ENCODE measurements around the gene ERAS.

ERAS gene

DNA sequence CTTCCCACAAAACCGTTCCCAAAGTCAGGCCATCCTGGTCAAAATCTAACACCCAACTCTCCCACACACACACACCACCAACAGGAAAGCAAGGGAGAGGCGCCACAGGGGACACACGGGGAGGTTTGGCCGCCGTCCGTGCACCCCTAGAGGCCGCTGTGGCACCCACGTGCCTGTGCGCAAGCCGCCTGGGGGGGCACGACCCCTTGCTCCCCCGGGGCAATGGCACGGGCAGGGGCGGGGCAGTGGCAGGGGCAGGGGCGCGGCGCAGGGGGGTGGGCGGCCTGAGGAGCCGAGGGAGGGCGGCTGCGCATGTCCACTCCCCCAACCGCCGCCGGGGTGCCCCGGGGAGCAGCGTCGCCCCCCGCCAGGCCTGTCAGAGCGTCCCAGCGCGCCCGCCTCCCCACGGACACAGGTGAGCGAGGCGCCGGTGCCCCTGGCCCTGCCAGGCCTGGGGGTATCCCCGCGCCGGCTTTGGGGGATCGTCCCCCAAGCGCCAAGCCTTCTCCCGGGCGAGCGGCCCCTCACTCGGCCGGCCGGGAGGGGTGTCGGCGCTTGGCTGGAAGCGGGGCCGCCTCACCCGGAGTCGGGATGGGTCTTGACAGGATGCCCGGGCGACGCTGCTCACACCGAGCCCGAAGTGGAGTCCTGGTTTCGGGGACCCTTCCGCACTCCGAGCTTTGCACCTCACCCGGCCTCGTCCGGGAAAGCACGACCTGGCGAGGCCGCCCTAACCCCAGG is at the start of gene ERAS:
Gene ERAS, plus strand, starts transcription at position 379 of the 741 bp plus-strand sequence. CDS start 2,611 bp downstream, outside the sequence.
- no peak for DNase-seq (ENCODE audit: insufficient read length, low spot score)
- FAIRE-seq: no peak

GRCh38 chrX:48776818-48777439 is 49.4 kb upstream of the ERAS start:
- FAIRE-seq (no peak), DNase-seq (ENCODE audit: insufficient read length, low spot score) (no peak)

GRCh38 chrX:48779399-48779798 is 46.9 kb upstream of the ERAS start:
- no peak for FAIRE-seq
- DNase-seq (ENCODE audit: insufficient read length, low spot score): no peak

DNA sequence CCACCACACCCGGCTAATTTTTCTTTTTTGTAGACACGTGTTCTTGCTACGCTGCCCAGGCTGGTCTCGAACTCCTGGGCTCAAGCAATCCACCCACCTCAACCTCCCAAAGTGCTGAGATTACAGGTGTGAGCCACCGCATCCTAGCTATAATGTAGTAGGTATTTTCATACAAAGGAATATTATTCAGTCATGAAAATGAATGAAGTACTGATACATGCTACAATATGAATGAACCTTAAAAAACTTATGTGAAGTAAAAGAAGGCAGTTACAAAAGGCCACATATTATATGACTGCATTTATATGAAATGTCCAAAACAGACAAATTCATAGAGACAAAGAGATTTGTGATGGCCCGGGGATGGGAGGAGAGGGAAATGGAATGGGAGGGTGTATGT is 44.6 kb upstream of the ERAS start:
- FAIRE-seq (no peak), DNase-seq (ENCODE audit: insufficient read length, low spot score) (no peak)

DNA sequence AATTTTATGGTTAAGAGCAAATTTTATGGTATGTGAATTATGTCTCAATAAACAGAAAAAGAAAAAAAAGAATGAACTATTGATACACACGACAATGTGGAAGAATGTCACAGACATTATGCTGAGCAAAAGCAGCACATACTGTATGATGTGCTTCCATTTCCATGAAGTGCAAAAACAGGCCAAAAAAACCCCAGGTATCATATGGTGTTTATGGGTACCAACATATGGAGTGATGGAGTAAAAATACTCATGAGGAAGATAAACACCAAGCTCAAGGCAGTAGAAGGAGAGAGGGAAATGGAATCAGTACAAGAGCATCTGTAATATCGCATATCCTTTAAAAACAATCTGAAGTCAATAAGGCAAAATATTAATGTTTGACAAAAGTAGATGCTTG is 44.1 kb upstream of the ERAS start:
- no peak for FAIRE-seq

GRCh38 chrX:48782795-48783194 is 43.5 kb upstream of the ERAS start:
- FAIRE-seq: no peak
- DNase-seq (ENCODE audit: insufficient read length, low spot score): no peak

More for the DNA sequence above, 44.1 kb upstream of the ERAS start:
- DNase-seq (ENCODE audit: insufficient read length, low spot score): no peak

DNA sequence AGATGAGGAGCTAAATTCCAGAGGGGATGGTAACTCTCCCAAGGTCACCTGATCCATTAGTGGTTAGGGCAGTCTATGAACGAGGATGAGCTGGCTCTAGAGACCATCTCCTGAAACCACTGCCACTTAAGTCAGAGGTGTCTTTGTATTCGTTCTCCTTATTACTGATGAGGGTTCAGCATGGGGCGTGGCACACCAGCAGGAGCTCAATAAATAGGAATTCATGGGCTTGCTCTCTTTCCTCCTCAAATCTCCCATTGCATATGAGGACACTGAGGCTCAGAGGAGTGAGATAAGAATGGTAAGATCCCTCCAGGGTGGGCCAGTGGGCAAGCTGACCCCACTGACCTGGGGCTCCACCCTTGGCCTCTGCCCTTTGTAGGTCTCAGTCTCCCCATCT is 41.6 kb upstream of the ERAS start:
- no peak for FAIRE-seq
- no peak for DNase-seq (ENCODE audit: insufficient read length, low spot score)

DNA sequence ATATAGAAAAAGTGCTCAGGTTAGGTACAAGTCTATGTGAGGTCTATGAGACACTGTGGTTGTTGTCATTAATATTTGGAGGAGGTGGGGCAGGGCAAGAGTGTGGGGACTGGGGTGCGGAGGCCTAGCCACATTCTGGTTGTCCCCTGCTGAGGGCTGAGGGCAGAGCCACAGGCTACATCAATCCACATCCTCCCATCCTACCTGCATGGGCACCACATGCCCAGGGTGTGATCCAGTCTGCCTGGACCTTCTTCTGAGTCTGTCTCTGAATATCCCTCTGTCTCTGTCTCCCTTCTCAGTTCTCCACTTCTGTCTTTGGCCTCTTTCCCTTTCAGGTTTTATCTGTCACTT is 41.1 kb upstream of the ERAS start:
- DNase-seq (ENCODE audit: insufficient read length, low spot score): no peak
- FAIRE-seq: no peak

DNA sequence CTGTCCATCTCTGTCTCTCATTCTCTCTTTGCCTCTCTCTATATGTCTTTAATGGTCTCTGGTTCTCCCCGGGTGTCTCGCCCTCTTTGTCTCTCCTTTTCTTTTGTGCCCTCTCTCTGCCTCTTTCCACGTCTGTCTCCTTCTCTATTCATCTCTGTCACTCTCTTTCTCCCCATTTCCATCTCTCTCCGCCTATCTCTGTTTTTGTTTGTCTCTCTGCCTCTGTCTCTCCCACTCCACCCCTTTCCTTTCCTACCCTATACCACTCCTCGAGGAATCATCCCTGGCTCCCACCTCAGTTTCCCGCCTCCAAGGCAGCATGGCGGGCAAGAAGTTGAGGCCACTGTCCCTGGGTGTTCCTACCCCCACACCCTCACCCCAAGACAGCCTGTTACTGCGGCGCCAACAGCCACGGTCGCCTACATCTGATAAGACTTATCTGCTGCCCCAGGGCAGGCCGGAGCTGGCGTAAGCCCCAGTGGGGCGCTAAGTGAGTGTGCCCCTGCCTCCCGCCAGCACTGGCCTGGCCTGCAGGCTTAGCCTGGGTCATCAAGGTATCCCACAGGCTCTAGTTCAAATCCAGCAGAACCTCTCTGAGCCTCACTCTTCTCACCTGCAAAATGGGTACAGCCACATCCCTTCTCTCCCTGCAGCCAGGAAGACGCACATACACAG is 40.6 kb upstream of the ERAS start:
- DNase-seq (ENCODE audit: insufficient read length, low spot score) (no peak), FAIRE-seq (no peak)

DNA sequence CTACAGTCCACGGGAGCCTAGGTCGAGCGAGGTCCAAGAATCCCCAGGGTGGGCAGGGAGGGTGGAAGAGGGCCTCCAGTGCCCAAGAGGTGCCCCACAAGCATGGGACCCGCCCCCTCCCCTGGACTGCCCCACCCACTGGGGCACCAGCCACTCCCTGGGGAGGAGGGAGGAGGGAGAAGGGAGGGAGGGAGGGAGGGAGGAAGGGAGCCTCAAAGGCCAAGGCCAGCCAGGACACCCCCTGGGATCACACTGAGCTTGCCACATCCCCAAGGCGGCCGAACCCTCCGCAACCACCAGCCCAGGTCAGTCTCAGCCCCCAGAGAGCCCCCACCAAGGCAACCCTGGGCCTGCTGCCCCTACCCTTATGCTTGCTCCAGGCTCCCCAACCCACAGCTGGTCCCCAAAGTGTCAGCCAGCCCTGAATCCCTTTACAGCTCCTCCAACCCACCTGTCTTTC is 39.9 kb upstream of the ERAS start, which contains the start of gene GATA1:
Gene GATA1, plus strand, starts transcription at position 250 of the 460 bp plus-strand sequence. CDS start 4,520 bp downstream, outside the sequence.
- FAIRE-seq (no peak), DNase-seq (ENCODE audit: insufficient read length, low spot score) (no peak)

DNA sequence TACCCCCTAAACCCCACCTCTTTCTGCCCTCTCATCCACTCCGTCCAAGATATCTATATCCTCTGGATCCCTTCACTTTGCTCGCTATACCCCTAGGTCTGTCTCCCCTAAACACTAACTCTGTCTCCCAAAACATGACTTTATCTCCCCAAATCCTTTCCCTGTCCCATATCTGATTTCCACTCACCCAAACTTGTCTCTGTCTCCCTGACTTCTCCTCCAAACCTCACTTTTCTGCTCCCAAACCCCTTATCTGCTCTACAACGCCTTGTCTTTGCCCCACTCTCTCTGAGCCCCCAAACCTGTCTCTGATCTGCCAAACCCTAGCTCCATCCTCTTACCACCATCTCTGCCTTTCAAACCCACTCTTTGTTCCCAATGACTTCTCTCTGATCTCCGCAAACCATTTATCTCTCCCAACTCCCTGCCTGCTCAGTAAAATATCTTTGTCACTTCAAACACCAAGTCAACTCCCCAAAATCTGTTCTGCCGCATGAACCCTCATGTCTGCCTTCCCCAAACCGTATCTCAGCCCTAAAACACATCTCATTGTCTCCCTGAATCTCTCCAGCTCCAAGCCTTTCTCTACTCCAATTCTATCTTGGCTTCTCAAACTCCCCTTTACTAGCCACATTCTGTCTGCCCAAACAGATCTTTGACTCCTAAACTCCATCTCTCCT is 39.3 kb upstream of the ERAS start:
- no peak for DNase-seq (ENCODE audit: insufficient read length, low spot score)
- FAIRE-seq: no peak

DNA sequence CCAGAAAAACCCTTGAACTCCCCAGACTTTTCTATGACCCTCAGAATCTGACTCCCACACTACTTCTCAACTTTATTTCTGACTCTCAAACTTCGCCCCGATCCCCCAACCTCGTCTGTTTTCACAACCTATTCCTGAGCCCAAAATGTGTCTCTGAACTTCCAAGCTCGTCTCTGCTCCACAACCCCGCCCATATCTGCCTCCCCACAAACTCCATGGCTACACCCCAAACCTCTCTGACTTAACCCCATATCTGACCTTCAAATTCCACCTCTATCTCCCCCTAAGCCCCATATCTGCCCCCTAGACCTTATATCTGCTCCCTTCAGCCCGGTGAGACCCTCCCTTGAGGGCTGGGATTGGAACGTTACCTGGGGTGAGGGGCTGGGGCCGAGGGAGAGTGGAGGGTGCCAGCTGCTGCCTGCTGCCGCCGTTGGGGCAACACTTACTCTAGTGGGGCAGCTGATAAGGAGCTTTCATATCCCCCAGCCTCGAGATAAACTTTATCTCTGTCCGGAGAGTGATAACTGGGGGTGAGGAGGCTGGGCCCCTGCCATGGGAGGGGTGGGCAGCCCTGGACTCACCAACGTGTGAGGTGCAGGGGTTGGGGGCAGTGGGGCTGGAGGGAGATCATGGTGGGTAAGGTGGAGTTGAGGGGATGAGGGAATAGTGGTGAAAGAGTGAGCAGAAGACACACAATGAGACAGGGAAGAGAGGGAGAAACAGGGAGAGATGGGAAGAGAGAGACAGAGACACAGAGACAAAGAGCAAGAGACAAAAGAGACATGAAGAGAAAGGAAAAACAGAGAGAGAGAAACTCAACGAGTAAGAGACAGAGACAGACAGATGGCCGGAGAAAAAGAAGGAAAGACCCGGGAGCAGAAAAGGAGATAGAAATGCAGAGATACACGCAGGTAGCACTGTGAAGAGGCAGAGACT is 38.5 kb upstream of the ERAS start:
- DNase-seq (ENCODE audit: insufficient read length, low spot score): no peak
- FAIRE-seq: no peak

DNA sequence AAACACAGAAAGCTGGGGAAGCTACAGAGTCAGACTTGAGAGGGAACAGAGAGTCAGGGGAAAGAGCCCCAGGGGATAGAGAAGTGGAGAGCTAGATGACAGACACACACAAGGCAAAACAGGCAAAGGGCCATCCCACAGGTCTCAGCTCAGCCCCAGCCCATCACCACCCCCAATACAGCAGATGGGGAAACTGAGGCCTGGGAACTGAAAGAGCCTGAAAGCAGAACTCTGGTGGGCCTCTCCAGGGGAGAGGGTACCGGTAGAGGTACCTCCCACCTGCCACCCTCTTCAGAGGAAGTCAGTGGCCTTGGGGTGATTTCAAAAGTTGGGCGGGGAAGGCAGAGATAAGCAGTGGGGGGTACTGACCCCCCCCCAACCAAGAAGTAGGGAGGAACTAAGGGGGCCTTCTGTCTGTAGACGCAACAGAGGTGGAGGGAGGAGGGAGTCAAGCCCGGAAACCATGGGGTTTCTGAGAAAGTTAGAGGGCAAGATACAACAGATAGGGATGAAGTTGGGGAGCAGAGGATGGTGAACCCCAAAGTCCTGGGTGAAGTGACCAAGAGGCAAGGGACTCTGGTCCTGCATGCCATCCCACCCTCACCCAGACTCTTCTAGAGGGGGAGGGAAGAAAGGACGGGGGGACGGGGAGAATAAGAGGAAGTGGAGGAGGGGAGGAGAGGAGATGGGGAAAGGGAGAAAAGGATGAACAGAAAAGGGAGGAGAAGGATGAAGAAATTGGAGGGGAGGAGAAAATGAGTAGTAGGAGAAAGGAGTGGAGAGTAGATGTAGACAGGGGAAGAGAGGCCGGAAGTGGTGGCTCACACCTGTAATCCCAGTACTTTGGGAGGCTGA is 36.7 kb upstream of the ERAS start:
- DNase-seq (ENCODE audit: insufficient read length, low spot score) (no peak), FAIRE-seq (no peak)

GRCh38 chrX:48790477-48790876 is 35.8 kb upstream of the ERAS start:
- DNase-seq (ENCODE audit: insufficient read length, low spot score) (no peak), FAIRE-seq (no peak)

- FAIRE-seq (no peak), DNase-seq (ENCODE audit: insufficient read length, low spot score) (no peak)
Measured at GRCh38 chrX:48791063-48791820, 35.1 kb upstream of the ERAS start.

DNA sequence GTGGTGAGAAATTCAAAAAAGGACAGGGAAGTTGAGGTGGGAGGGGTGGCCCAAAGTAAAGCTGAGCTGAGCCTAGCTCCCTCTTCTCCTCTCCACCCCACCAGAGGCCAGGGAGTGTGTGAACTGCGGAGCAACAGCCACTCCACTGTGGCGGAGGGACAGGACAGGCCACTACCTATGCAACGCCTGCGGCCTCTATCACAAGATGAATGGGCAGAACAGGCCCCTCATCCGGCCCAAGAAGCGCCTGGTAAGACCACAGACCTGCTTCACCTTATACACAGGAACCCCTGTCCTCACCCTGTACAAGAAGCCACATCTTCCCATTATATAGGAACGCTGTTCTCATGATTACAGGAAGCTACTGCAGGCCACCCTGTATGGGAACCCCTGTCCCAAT is 34.1 kb upstream of the ERAS start:
- no peak for DNase-seq (ENCODE audit: insufficient read length, low spot score)
- no peak for FAIRE-seq

GRCh38 chrX:48793935-48794334 is 32.4 kb upstream of the ERAS start:
- FAIRE-seq (no peak), DNase-seq (ENCODE audit: insufficient read length, low spot score) (no peak)

- FAIRE-seq (no peak), DNase-seq (ENCODE audit: insufficient read length, low spot score) (no peak)
Measured at GRCh38 chrX:48794340-48794910, 31.9 kb upstream of the ERAS start.

All from HTR-8/SVneo (cell line).